ENCODE measurements around the gene NOXO1. TPM values are rescaled to one million over a fixed set of nuclear protein-coding genes. Genes with fewer than 3 reads are reported as not detected.

The NOXO1 gene
- polyA plus RNA-seq, 3 donors = 0.09 TPM; not detected in 2

DNA sequence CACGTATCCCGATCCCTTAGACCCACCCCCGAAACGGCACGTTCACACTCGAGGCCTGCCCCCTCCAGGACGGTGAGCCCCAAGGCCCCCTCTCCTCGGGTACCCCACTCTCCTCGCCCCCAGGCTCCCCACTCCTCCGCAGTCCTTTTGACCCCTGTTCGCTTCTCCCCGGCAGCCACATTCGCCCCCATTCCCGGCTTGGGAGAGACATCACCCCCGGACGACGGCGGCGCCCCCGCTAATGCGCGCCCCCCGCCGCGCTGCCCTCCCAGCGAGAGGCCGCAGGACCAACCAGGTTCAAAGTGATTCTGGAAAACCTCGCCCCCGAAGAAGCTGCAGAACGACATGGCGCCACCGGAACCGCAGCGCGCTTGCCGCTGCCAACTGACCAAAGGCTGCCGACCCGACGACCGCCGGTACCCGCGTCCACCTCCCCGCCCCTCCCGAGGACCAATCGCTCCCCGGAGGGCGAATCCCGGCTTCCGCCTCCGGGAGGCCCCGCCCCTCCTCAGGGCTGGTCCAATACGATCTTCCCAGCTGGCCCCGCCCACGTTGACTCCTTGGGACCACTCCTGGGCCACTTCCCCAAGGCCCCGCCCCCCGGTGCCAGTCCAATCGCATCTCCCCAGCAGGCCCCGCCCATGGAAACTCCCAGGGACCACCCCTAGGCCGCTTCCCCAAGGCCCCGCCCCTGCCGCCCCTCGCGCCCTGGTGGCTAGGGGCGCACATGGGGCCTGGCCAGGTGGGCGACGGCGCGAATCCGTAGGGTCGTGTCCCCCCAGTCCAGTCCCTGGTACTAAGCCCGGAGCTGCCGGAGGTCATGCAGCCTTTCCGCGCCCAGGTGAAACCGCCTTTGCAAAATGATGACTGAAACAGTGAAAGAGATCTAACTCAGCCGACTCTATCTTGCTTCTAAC is 38.2 kb downstream of the NOXO1 start, which contains the start of gene MSRB1:
Gene MSRB1 (minus strand): TSS at position 390 of the 917 bp plus-strand sequence. CDS start 43 bp downstream, at position 347.
- H3K4me1 Mint-ChIP-seq = peaks cover 51% of the 10 kb centered on the region
- peak within 1 kb of the TSS; percentile 87 for H2AFZ ChIP-seq (ENCODE audit: insufficient read depth, low read depth, low read length, poor library complexity, severe bottlenecking)
- peak within 1 kb of the TSS; percentile 82 for H3K9ac ChIP-seq (ENCODE audit: insufficient read depth, low read length, poor library complexity, severe bottlenecking)
- H4K20me1 ChIP-seq (ENCODE audit: insufficient read depth, low read length) = peaks cover 27% of the 10 kb centered on the region
- H3K4me1 ChIP-seq (ENCODE audit: control insufficient read depth in 1 of 2, insufficient read depth in 2 of 2, low read length in 2 of 2) = peaks cover 53 to 60% of the 10 kb centered on the region in 2 donors
- H3K27ac Mint-ChIP-seq = peak within 1 kb of the TSS; percentile 85 to 95 (median 94)
- peak; percentile 98 to 99 (median 98) for DNase-seq
- H3K36me3 Mint-ChIP-seq = peaks cover 25 to 36% of the 10 kb centered on the region in 2 donors
- under 1% methylated on average over 55 of the region's 77 CpGs for WGBS (ENCODE audit: insufficient coverage)
- H3K9me3 Mint-ChIP-seq = no peaks in the 10 kb centered on the region
- peak within 1 kb of the TSS; percentile 89 to 91 for H3K4me3 Mint-ChIP-seq
- intact Hi-C loops (cut with micrococcal nuclease) = loop anchor here in 1 of 2 donors (2.0 to 10.0 kb wide), 3 partner anchors 50 to 212 kb away; partner anchors contain the start of genes NUBP2, SPSB3 and TRAF7
- peak within 1 kb of the TSS; percentile 83 for H3K27ac ChIP-seq (ENCODE audit: low read depth in 1 of 2, low read length in 2 of 2)
- TF ChIP-seq, protein P1, sequence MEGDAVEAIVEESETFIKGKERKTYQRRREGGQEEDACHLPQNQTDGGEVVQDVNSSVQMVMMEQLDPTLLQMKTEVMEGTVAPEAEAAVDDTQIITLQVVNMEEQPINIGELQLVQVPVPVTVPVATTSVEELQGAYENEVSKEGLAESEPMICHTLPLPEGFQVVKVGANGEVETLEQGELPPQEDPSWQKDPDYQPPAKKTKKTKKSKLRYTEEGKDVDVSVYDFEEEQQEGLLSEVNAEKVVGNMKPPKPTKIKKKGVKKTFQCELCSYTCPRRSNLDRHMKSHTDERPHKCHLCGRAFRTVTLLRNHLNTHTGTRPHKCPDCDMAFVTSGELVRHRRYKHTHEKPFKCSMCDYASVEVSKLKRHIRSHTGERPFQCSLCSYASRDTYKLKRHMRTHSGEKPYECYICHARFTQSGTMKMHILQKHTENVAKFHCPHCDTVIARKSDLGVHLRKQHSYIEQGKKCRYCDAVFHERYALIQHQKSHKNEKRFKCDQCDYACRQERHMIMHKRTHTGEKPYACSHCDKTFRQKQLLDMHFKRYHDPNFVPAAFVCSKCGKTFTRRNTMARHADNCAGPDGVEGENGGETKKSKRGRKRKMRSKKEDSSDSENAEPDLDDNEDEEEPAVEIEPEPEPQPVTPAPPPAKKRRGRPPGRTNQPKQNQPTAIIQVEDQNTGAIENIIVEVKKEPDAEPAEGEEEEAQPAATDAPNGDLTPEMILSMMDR (IDR thresholded peaks at IDR 0.05) = no peak
- H3K27me3 ChIP-seq (ENCODE audit: control insufficient read depth in 2 of 2, insufficient read depth in 2 of 2, low read length in 2 of 2) = no peaks in the 10 kb centered on the region
- peak within 1 kb of the TSS; percentile 100 for H3K4me2 ChIP-seq (replicated peaks; ENCODE audit: extremely low read depth, low read length, poor library complexity, severe bottlenecking)
- H3K9me3 ChIP-seq (replicated peaks in 1 of 2; ENCODE audit: control insufficient read depth in 1 of 2, insufficient read depth in 1 of 2, low read length in 2 of 2) = no peaks in the 10 kb centered on the region
- H3K36me3 ChIP-seq (replicated peaks in 1 of 2; ENCODE audit: control insufficient read depth in 1 of 2, insufficient read depth in 2 of 2, low read length in 2 of 2) = peaks cover 29 to 31% of the 10 kb centered on the region in 2 donors
- H3K27me3 Mint-ChIP-seq (ENCODE audit: low read depth in 3 of 3) = peaks cover 0 to 3% (median 2%) of the 10 kb centered on the region in 3 donors
- H3K4me3 ChIP-seq (replicated peaks in 1 of 3; ENCODE audit: low read depth in 2 of 3, low read length in 3 of 3) = peak within 1 kb of the TSS; percentile 86 to 99 (median 92)
- H3K79me2 ChIP-seq (ENCODE audit: insufficient read depth, low read length) = peaks cover 49% of the 10 kb centered on the region

DNA sequence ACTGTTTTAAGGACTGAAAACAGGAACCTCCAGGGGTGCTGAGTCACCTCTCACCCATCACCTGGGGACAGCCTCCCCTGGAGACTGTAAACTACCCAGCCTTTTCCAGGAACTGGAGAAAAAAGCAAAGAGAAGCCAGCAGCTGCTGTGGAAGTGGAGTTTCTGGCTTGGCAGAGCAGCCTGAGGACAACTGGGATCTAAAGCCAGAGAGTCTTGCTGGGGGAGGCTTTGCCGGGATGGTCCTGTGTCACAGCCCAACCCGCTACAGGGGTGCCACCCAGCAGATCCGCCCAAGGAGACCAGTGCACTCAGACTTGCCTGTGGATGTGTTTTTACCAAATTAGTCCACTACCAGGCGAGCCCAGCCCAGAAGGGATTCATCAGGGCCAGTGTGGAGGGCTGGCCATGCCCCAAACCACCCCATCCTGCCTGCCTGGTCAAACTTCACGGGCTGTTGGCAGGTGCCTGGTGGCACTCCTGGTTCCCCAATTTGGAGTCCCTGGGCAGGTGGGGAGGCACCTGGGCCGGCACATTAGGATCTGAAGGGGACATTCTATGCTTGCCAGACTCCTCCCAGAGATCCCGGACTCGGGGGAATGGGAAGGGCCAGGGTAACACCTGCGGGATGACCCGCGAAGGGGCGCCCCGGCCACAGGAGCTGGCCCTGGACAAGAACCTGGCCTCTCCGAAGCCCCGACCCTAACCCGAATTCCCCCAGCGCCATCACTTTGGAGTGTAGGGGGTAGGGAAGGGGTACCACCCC is 39.0 kb downstream of the NOXO1 start:
- peak; percentile 66 to 88 (median 78) for DNase-seq
- Histone ChIP-seq H3K79me2 (ENCODE audit: insufficient read depth, low read length) (peaks cover 57% of the 10 kb centered on the region), H3K4me3 (replicated peaks in 1 of 3; ENCODE audit: low read depth in 2 of 3, low read length in 3 of 3) (peak overlapping the region; percentile 86 to 99 (median 92)), H3K4me1 (ENCODE audit: control insufficient read depth in 1 of 2, insufficient read depth in 2 of 2, low read length in 2 of 2) (peaks cover 61 to 69% of the 10 kb centered on the region in 2 donors), H3K27ac (ENCODE audit: low read depth in 1 of 2, low read length in 2 of 2) (peak overlapping the region; percentile 83), H3K4me2 (replicated peaks; ENCODE audit: extremely low read depth, low read length, poor library complexity, severe bottlenecking) (peak overlapping the region; percentile 100), H3K9me3 (replicated peaks in 1 of 2; ENCODE audit: control insufficient read depth in 1 of 2, insufficient read depth in 1 of 2, low read length in 2 of 2) (no peaks in the 10 kb centered on the region), H3K27me3 (ENCODE audit: control insufficient read depth in 2 of 2, insufficient read depth in 2 of 2, low read length in 2 of 2) (no peaks in the 10 kb centered on the region), H4K20me1 (ENCODE audit: insufficient read depth, low read length) (peaks cover 34% of the 10 kb centered on the region), H2AFZ (ENCODE audit: insufficient read depth, low read depth, low read length, poor library complexity, severe bottlenecking) (peak overlapping the region; percentile 63), H3K36me3 (replicated peaks in 1 of 2; ENCODE audit: control insufficient read depth in 1 of 2, insufficient read depth in 2 of 2, low read length in 2 of 2) (peaks cover 29 to 40% of the 10 kb centered on the region in 2 donors), H3K9ac (ENCODE audit: insufficient read depth, low read length, poor library complexity, severe bottlenecking) (peak overlapping the region; percentile 82)
- intact Hi-C loops (cut with micrococcal nuclease) = loop anchor here in 1 of 2 donors (2.0 to 10.0 kb wide), 3 partner anchors 51 to 213 kb away; partner anchors contain the start of genes NUBP2, SPSB3 and TRAF7
- Mint-ChIP-seq H3K4me3 (peak overlapping the region; percentile 89 to 91), H3K27me3 (ENCODE audit: low read depth in 3 of 3) (peaks cover 0 to 3% (median 0%) of the 10 kb centered on the region in 3 donors), H3K36me3 (peaks cover 28 to 45% of the 10 kb centered on the region in 2 donors), H3K9me3 (no peaks in the 10 kb centered on the region), H3K4me1 (peaks cover 56% of the 10 kb centered on the region), H3K27ac (peak overlapping the region; percentile 85 to 95 (median 94))
- 5% methylated on average over 9 of the region's 17 CpGs for WGBS (ENCODE audit: insufficient coverage)
- TF ChIP-seq, protein P1 (IDR thresholded peaks at IDR 0.05) = no peak
